Muscle of back (tissue), 11 donors: Measurements from ENCODE around the gene ASB13. TPM values are rescaled to one million over a fixed set of nuclear protein-coding genes. Genes with fewer than 3 reads are reported as not detected.

Experiments used
- DNase-seq, 3 donors: peaks; one replicate each; pipeline versions ENCODE4 v3.0.0 to v3.0.0-alpha.2; 2013
- polyA plus RNA-seq, 10 donors: library from polyadenylated mRNA; unstranded; fragments of 120-200 nt; gene quantifications; one replicate each; pipeline ENCODE4 v1.2.1, GENCODE V29; 2013; ENCODE audit not compliant: insufficient read length in 10 of 10

Gene ASB13
- polyA plus RNA-seq, 10 donors: 9.0 to 15.5 (median 11.8) TPM

DNA sequence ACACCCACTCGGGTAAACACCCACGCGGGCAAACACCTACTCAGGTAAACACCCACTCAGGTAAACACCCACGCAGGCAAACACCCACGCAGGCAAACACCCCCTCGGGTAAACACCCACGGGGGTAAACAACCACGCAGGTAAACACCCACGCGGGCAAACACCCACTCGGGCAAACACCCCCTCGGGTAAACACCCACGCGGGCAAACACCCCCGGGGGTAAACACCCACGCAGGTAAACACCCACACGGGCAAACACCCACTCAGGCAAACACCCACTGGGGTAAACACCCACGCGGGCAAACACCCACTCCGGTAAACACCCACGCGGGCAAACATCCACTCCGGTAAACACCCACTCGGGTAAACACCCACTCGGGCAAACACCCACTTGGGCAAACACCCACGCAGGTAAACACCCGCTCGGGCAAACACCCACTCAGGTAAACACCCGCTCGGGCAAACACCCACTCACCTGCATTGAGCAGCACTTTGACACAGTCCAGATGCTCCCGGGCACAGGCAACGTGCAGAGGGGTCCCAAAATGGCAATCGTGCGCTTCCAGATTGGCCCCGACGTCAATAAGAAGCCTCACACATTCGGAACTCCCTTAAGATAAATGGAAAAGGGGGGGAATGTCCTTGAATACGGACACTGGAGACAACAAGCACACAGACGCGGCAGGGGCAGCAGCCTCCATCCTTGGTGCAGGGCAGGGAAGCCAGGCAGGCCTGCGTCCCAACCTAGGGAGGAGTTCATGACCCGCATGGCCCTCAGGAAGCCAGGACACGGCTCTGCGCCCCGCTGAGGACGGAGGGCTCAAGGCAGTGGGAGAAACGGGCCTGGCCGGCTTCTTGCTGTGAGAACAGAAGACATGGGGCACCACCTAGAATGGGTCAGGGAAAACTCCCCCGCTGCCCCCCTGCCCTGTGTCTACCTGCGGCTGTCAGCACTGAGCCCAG is 17.6 kb downstream of the ASB13 start:
- no peak for DNase-seq

GRCh38 chr10:5647507-5648240 is 18.7 kb downstream of the ASB13 start:
- no peak for DNase-seq

GRCh38 chr10:5645944-5646617 is 20.3 kb downstream of the ASB13 start:
- DNase-seq: no peak

- DNase-seq: peak in 2 of 3 donors; percentile 56 to 74
Measured at GRCh38 chr10:5645375-5645774, 21.0 kb downstream of the ASB13 start.

DNA sequence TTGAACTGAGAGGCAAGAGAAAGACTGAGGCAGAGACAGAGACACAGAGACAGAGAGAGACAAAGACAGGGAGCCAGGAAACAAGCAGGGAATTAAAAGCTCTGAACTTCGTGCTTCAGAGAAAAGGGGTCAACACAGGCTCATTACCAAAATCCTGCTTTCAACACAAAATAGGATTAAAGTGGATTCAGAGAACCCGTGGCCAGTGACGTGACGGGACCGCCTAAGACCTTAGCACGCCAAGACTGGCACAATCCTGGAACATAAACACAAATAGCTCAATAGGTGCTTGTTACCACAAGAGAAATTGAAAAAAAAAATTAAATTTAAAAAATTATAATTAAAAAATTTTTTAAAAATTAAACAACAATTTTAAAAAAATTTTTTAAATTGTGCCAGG is 21.5 kb downstream of the ASB13 start:
- no peak for DNase-seq

DNA sequence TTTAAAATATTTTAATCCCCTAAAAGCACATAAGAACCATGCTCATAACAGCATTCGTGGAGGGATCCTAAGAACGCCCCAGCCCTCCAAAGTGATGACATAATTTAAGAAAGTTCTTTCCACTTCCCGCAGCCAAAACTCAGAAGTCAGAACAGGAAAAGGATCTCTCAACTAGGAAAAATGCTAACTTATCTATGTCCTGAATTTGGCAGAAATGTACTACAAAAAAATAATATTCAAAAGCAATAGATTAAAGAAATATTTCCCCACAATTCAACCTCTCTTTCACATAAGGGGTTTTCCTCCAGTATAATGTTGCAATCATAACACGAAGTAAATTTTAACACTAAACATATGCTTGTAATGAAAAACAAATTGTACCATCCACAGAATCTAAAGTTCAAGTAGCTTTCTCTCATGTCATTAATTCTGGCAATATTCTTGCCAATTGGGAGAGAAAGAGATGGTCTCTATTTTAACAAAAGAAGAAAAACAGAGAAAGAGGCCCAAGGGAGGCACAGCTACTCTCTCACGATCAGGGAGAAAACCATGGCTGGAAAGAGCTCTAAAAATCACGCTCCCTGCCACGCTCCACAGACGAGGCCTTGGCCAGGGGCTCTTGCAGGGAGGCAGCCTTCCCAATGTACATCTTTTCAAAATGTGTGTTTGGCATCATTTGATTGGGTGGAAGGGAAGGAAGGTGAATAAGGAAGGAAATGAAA is 22.9 kb downstream of the ASB13 start:
- peak; percentile 84 to 95 (median 91) for DNase-seq

GRCh38 chr10:5641501-5641900 is 24.9 kb downstream of the ASB13 start:
- DNase-seq: no peak

DNA sequence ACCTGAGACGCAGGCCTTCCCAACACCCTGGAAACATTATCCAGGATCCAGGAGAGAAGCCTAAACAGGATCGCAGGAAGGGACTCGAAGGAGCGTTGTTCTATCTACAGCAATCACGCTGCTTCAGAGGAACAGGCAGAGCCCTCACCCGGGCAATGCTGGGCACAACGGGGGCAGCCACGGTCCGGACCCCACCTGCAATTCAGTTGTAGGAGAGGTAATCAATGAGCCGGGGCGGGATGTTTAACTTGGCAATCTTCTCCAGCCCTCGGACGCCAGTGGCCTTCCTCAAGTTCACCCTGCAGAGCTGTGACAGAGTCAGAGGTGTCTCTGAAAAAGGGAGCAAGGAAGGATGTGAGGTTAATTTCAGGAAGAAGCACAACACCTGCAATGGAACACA is 25.9 kb downstream of the ASB13 start:
- no peak for DNase-seq

- no peak for DNase-seq
Measured at GRCh38 chr10:5640036-5640435, 26.4 kb downstream of the ASB13 start.

- DNase-seq: no peak
Measured at GRCh38 chr10:5639066-5639465, 27.3 kb downstream of the ASB13 start.

DNA sequence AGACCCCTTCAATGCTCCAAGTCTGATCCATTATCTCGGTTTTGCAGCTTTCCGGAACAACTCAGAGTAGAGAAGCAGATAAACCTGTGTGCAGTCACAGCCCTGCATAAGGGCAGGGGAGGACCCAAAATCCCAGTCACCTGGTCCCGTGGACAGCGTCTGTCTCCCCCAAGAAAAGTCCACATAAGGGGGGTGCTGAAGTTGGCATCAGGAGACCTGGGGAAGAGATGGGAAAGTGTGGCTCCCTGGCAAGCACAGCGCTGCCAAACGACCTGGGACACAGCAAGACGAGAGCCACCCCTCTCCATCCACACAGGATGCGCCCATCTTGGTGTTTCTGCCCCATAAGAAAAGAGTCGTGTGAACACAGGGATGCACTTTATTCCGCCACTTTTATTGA is 27.9 kb downstream of the ASB13 start:
- DNase-seq: no peak

DNA sequence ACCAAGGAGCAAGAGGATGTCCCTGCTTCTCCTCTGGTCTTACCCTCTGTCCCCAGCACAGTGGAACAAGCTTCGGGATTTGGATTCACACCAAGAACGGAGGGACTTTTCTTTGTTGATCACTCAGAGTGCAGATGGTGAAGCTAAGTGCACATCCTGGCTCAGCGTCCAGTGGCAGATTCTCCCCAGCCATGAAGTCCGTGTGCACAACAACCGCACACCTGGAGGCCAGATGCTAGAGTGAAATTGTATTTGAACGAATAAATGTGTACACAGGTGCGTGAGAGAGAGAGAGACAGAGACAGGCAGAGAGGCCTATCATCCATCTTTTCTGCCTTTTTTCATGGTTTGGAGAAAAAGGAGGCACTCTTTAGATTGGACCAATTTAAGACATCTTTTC is 31.5 kb downstream of the ASB13 start:
- DNase-seq: no peak

- no peak for DNase-seq
Measured at GRCh38 chr10:5633166-5633749, 33.1 kb downstream of the ASB13 start.

GRCh38 chr10:5632446-5632845 is 33.9 kb downstream of the ASB13 start:
- DNase-seq: no peak

DNA sequence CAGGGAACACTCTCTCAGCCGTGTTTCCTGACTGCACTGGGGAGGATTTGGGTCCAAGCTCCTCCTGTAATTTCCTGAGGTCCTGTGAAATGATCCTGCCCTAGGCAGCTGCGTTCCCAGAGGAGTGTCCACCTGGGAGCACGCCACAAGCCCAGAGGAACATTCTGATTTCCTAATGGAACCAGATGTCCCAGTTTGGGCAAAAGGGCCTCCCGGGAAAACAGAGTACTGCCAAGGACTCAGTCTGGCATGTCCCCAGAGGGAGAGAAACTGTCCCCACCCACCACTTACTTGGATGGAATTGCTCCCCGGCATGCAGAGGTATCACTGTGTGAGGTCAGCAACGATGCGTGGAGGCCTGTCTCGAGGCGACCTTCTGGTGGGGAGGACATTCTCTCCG is 34.5 kb downstream of the ASB13 start:
- no peak for DNase-seq

DNA sequence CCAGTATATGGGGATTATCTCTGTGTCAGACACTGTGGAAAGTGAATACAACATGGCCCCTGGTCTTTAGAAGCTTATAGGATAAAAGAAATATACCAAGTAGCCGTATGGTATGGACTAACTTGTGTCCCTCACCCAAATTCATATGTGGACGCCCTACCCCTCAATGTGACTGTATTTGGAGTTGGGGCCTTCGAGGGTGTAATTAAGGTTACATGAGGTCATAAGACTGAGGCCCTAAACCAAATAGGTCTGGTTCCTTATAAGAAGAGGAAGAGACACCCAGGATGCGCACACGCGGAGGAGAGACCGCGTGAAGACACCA is 36.3 kb downstream of the ASB13 start:
- no peak for DNase-seq

GRCh38 chr10:5629303-5630111 is 36.9 kb downstream of the ASB13 start:
- peak; percentile 75 to 89 (median 81) for DNase-seq

GRCh38 chr10:5628451-5629302 is 37.7 kb downstream of the ASB13 start:
- DNase-seq: peak in 2 of 3 donors; percentile 69 to 84

- DNase-seq: no peak
Measured at GRCh38 chr10:5627486-5628044, 38.8 kb downstream of the ASB13 start.
